GM08714 (cell line): ENCODE results near the gene RALGAPA1.
"Not testable (repeated sequence)": the region's sequence is repeated elsewhere in the genome, so short reads cannot be mapped to it uniquely, and the experiment has no call there.

Experiments used
- H3K4me3 ChIP-seq: fragments of 200-500 bp; sonication (Bioruptor generic); 2 replicates; pipeline ENCODE4 v1.5.1; 2014; ENCODE audit warnings: mild to moderate bottlenecking, low read length, inconsistent platforms
- ZNF274 ChIP-seq: IDR thresholded peaks from 2 replicates; pipeline ENCODE4 v1.6.1; 2012; ENCODE audit warnings: mild to moderate bottlenecking, low read depth, low read length

RALGAPA1 gene

DNA sequence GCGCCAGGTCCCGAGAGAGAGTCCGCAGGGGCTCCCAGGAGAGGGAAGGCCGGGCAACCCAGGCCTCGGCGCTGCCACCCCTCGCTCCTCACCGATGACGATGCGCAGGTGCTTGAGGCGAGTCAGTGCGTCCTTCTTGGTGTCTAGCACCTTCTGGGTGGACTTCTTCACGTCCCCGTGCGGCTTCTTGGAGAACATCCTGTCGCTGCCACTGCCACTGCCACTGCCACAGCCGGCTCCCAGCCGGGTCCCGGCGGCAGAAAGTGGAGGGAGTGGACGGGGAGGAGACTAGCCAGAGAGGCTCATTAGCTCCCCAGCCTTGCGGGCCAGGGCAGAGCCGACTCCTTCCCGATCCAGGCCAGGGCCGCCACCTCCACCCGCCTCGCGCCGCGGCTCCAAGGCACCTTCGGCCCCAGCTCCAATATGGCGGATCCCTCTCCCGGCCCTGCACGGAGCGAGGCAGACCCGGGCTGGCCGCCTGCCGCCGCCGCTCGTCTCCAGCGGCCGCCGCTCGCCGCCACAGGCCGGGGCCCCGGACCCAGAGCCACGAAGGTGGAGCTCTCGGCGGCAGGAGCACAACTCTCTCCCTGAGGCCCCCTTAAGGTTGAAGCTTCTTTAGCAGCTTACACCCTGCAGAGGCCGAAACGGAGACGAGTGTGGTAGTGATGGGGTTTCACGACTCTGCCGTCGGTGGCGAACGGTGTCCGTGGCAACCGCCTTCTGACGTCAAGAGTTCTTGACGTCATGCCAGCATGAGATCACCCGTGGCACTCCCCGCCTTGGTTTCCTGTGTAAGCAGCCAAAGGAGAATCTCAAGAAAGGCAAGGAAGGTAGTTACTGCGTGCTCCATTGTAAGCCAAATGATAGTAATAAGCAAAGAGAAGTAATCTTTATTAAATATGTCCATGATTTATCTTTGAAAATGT lies at the start of gene RALGAPA1:
Gene RALGAPA1, minus strand, starts transcription at position 658 of the 926 bp plus-strand sequence. Its CDS starts 460 bp downstream, at position 198.
- H3K4me3 ChIP-seq, result peak within 1 kb of the TSS; percentile 68

DNA sequence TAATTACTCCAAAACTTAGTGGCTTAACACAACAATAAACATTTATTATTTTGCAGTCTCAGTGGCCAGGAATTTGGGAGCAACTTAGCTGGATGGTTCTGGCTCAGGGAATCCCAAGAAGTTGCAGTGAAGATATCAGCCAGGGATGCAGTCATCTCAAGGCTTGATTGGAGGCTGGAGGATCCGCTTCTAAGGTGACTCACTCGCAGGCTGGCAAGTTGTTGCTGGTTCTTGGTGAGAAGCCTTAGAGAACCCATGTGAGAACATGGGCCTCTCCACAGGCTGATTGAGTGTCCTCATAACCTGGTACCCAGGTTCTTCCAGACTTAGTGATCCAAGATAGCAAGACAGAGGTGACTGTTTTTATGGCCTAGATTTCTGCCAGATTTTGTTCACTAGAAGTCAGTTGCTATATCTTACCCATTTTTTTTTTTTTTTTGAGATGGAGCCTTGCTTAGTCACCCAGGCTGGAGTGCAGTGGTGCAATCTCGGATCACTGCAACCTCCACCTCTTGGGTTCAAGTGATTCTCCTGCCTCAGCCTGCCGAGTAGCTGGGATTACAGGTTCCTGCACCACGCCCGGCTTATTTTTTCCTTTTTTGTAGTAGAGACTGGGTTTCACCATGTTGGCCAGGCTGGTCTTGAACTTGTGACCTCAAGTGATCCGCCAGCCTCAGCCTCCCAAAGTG lies 49.6 kb upstream of the RALGAPA1 start:
- no peak overlapping the region for H3K4me3 ChIP-seq
- TF ChIP-seq ZNF274, result no peak

DNA sequence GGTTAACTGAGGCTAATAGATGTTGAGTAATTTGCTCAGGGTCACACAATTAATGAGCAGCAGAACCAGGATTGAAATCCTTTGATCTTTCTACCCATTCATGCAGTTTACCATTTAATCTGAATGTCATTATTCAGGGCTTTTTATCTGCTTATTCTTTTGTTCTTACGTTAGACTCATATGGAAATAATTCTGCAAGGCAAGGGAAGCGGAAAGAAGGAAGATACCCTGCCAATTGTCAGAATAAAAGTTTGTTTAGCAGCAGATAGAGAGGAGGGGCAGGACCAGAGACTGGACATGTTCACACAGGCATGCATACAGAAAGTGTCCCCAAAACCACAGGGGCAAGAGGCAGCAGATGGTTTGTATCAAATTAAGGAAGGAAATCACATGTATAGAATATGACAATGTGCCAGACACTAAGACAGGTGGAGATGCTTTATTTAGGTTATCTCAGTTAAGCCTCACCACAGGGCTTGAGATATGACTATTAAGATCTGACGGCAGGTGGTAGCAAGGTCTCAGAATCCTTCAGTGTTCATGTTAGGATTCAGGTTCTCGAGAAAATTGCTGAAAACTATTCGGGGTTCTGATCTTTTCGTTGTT lies 46.9 kb upstream of the RALGAPA1 start:
- TF ChIP-seq ZNF274, result no peak
- no peak overlapping the region for H3K4me3 ChIP-seq

DNA sequence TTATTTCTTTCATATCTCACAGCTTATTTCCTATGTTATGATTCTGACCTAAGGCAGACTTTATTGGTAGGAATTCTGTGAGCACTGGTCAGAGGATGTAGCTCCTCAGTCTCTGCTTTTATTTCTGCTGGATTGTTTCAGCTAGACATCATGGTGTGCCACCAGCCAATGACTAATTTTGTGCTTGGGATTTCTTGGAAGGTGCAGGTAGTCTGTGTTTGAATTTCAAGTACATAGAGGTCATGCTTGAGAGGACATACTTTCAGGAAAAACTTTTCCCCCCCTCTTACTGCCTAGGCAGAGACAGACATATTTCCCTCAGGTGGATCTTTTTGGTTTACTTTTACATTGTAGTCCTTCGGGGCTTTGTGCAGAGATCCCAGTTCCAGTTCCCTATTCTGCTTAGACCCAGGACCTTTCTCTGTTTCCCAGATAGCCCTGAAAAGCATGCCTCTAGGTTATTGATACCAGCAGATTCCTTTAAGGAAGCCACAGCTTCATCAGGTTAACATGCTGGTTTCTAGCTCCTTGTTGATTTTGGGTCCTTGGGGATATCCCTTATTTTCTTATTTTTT lies 45.7 kb upstream of the RALGAPA1 start:
- TF ChIP-seq ZNF274, result no peak
- peak overlapping the region; percentile 28; the same call in 1 of the 2 replicates for H3K4me3 ChIP-seq

DNA sequence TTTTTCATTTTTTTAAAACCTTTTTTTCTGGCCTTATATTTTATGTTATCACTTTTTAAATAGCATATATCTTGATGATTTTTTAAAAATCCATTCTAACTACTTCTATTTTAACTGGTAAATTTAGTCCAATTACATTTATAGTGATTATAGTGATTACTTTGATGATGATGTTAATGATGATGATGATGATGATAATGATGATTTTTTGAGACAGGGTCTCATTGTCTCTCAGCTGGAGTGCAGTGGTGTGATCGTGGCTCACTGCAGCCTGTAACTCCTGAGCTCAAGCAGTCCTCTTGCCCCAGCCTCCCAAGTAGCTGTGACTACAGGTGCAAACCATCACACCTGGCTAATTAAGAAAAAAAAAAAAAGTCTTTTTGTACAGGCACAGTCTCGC lies 44.1 kb upstream of the RALGAPA1 start:
- no peak for TF ChIP-seq ZNF274
- no peak overlapping the region for H3K4me3 ChIP-seq

DNA sequence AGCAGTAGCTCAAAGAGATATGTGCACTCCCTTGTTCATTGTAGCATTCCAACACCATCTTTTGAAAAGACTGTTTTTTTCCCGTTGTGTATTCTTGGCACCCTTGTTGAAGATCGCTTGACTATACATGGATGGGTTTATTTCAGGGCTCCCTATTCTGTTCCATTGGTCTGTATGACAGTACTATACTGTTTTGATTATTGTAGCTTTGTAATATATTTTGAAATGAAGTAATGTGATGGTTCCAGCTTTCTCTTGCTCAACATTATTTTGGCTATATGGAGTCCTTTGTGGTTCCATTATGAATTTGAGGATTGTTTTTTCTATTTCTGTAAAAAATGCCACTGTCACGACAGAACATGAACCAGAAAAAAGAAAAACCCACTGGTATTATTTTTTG lies 42.7 kb upstream of the RALGAPA1 start:
- no peak for TF ChIP-seq ZNF274
- no peak overlapping the region for H3K4me3 ChIP-seq

DNA sequence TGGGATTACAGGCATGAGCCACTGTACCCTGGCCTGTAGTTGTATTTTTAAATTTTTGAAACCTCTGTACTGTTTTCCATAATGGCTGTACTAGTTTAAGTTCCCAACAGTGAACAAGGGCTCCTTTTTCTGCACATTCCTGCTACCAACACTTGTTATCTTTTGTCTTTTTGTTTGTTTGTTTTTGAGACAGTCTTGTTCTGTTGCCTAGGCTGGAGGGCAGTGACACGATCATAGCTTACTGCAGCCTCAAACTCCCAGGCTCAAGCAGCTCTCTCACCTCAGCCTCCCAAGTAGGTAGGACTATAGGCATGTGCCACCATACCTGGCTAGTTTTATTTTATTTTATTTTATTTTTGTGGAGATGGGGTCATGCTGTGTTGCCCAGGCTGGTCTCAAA lies 40.0 kb upstream of the RALGAPA1 start:
- no peak for TF ChIP-seq ZNF274

DNA sequence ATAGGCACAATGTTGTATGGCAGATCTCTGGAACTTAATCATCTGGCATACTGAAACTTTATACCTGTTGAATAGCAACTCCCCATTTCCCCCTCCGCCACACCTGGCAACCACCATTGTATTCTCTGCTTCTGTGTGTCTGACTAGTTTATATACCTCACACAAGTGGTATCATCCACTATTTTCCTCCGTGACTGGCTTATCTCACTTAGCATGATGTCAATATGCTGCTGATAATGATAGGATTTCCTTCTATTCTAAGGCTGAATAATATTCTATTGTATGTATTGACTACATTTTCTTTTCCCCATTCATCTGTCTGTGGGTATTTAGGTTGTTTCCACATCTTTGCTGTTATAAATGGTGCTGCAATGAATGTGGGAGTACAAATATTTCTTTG lies 38.5 kb upstream of the RALGAPA1 start:
- no peak overlapping the region for H3K4me3 ChIP-seq
- no peak for TF ChIP-seq ZNF274

More for the DNA sequence above, 40.0 kb upstream of the RALGAPA1 start:
- H3K4me3 ChIP-seq, result no peak overlapping the region

DNA sequence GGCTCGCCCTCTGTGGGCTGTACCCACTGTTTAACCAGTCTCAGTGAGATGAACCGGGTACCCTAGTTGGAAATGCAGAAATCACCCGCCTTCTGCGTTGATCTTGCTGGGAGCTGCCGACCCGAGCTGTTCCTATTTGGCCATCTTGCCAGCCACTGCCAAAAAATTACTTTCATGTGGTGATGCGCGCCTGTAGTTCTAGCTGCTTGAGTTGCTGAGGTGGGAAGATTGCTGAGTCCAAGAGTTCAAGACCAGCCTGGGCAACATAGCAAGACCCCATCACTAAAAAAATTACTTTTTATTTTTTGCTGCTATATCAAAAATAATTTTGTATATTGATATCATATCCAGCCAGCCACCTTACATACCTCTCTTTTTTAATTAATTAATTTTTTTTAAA lies 35.4 kb upstream of the RALGAPA1 start:
- no peak for TF ChIP-seq ZNF274
- H3K4me3 ChIP-seq, result no peak overlapping the region

DNA sequence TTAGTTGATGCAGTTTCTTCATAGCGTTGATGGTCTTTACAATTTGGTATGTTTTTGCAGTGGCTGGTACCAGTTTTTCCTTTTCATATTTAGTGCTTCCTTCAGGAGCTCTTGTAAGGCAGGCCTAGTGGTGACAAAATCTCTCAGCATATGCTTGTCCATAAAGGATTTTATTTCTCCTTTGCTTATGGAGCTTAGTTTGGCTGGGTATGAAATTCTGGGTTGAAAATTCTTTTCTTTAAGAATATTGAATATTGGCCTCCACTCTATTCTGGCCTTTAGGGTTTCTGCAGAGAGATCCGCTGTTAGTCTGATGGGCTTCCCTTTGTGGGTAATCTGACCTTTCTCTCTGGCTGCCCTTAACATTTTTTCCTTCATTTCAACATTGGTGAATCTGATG lies 33.1 kb upstream of the RALGAPA1 start:
- H3K4me3 ChIP-seq, result not testable (repeated sequence)

DNA sequence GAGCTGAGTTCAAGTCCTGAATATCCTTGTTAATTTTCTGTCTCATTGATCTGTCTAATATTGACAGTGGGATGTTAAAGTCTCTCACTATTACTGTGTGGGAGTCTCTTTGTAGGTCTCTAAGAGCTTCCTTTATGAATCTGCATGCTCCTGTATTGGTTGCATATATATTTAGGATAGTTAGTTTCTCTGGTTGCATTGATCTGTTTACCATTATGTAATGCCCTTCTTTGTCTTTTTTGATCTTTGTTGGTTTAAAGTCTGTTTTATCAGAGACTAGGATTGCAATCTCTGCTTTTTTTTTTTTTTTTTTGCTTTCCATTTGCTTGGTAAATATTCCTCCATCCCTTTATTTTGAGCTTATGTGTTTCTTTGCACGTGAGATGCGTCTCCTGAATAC lies 32.6 kb upstream of the RALGAPA1 start:
- not testable (repeated sequence) for H3K4me3 ChIP-seq

DNA sequence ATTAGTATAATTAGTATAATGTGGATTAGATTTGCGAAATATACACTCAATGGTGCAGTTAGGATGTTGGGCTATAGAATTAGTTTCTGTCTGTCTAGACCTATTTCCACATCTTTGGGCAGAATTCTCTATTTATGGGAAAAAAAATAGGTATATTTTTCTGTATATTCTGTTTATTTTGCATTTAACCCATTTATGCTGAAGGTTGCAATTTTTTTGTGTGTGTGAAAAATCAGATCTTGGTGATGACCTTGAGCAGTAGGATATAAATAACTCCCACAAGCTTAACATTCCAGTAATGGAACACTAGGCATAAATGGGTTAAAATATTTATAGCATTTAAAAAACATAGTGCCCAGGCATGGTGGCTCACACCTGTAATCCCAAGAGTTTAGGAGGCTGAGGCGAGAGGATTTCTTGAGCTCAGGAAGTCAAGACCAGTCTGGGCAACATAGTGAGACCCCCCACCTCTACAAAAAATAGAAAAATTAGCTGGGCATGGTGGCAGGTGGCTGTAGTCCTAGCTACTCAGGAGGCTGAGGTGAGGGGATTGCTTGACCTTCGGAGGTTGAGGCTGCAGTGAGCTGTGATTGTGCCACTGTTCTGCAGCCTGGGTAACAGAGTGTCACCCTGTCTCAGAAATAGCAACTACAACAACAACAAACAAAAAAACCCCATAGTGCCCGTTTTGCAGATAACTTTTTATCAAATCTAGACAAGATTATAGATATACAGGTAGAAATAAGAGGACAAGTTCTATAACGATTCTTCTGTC lies 26.3 kb upstream of the RALGAPA1 start:
- no peak for TF ChIP-seq ZNF274
- no peak overlapping the region for H3K4me3 ChIP-seq

DNA sequence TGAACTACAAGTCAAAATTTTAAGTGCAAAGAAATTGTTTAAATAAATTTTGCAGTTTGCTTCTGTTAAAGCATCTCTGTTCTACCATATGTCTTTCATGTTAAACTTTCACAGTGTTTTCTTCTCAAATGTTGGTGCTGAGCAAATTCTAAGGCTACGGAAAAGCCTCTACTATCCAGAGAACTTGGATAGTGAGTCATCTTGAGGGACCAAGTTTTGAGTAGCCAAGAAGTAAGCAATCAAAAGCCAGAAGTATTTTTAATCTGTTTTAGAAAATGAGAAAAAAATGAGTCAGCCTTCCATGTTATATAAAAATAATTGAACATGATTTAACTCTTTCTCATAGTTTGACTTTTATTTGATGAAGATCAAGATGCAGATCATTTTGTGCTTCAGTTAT lies 20.4 kb upstream of the RALGAPA1 start:
- no peak for TF ChIP-seq ZNF274

More for the DNA sequence above, 20.4 kb upstream of the RALGAPA1 start:
- H3K4me3 ChIP-seq, result no peak overlapping the region
